Measurements from ENCODE around the gene KLHL33. TPM values are rescaled to one million over a fixed set of nuclear protein-coding genes. Genes with fewer than 3 reads are reported as not detected.

KLHL33 gene, protein sequence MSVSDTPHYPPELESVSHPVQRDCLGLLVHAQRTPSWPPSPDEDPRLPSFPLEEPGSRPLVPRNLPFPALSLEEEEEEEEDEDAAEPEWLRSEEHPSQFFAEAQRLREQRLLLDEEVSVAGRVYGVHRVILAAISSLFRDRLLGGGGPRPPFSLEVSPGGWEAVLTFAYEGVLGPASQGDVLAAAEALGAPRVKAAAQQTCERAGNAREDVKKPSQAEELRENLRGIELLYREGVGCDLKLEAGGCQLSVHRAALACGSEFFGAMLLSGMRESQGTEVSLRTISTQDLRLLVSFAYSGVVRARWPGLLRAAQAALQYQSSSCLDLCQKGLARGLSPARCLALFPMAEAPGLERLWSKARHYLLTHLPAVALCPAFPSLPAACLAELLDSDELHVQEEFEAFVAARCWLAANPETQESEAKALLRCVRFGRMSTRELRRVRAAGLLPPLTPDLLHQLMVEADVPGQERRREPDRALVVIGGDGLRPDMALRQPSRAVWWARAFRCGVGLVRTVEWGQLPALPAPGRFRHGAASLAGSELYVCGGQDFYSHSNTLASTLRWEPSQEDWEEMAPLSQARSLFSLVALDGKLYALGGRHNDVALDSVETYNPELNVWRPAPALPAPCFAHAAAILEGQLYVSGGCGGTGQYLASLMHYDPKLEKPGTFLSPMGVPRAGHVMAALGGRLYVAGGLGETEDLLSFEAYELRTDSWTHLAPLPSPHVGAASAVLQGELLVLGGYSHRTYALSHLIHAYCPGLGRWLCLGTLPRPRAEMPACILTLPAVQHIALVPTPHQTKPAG
- under 0.01 TPM in 2 replicates for total RNA-seq

DNA sequence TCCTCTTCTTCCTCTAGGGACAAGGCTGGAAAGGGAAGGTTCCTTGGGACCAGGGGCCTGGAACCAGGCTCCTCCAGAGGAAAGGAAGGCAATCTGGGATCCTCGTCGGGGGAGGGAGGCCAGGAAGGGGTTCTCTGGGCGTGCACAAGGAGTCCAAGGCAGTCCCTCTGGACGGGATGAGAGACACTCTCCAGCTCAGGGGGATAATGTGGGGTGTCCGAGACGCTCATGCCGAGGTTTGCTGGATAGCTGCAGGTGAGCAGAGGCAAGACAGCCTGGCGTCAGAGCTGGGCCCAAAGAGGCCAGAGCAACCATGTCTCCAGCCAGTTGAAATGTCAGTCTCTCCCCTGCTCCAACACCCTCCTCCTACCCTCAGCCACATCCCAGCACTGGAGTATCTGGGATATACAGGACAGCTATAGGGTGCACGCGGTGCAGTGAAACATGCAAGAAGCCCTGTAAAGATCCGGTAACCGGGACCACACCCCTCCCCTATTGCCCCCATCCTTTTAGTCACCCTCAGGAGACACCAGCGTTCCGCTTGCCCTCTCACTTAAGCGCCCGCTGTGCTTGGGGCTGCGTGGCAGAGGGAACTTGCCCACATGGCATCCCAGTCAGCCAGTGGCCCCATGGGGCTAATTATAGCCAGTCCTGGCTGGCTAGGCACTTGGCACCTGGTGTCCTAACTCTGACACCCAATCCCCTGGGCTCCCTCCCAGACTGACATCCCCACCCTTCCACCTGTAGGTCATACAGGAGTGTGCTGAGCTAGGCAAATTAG is at the start of gene KLHL33:
KLHL33 (minus strand) TSS at position 585 of the 781 bp plus-strand sequence; CDS start at position 230, 355 bp downstream.
- DNase-seq (ENCODE audit: low read depth in 2 of 2) = no peak

DNA sequence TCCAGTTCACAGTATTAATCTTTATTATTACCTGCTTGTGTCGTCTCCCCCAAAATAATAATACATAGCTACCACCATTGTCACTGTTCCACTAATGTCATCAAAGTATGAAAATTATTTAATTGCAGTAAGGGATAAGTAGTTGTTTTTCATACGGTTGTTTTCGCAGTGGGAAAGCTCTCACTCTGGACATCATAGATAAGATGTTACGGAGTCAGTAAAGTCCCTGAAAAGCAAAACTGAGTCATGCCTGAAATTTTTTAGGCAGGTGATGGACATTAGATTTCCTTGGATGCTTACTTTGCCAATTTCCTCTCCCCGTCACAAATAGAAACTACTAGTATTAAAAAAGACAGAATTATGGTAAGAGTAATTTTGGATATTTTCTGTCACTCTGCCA is 46.4 kb upstream of the KLHL33 start:
- DNase-seq (ENCODE audit: low read depth in 2 of 2) = no peak

DNA sequence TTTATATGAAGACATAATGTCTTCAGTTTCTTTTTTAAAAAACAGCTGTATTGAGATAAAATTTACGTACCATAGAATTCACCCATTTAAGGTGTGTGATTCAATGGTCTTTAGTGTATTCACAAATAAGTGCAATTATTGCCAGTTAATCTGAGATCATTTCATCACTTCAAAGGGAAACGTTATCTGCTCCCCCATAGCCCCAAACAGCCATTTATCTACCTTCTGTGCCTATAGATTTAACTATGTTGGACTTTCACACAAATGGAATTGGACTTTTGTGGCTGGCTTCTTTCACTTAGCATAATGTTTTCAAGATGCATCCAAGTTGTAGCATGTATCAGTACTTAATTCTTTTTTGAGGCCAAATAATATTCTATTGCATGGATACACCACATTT is 42.9 kb upstream of the KLHL33 start:
- DNase-seq (ENCODE audit: low read depth in 2 of 2) = no peak

DNA sequence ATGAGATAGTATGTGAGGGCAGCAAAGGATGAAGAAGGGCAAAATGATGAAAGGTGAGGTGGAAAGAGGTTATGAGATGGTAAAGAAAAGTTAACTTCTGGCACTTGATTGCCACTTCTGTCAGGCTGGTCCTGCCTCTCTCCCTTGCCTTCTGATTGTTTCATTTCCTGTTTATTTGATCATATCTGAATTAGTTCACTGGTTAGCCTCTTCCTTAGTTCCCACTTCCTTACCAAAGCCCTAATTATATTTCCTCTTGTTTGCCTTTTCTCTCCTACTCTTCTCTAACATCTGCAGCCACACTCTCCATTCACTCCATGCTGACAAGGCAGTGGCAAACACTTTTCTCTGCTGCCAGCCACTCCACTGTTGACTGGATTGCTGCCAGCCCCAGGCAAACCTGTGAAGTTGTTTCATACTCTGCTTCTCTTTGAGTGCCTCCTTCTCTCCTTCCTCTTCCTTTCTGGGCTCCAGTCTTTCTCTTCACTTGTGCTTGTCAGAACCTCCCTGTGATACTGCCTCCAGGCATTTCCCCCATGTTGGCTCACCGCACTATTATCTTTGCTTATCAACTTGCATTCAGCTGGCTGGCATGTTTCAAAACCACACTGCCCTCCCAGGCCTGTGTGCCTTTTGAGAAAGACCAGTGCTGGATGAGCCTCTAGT is 41.4 kb upstream of the KLHL33 start:
- DNase-seq (ENCODE audit: low read depth in 2 of 2) = peak; percentile 46 to 48

DNA sequence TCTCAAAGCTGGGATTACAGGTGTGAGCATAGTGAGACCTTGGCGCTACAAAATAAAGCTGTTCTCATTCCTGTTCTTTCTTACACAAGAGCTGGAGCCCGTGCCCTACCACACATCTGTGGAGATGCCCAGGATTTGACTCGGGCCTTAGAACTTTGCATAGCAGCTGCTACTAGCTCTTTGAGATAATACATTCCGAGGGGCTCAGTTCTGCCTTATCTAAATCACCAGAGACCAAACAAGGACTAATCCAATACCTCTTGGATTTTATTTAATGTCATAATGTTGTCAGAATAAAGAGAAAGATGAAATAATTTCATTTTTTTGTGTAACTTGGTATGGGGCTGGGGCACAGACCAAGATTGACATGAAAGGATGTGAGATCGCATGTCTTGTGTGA is 40.8 kb upstream of the KLHL33 start:
- no peak for DNase-seq (ENCODE audit: low read depth in 2 of 2)

DNA sequence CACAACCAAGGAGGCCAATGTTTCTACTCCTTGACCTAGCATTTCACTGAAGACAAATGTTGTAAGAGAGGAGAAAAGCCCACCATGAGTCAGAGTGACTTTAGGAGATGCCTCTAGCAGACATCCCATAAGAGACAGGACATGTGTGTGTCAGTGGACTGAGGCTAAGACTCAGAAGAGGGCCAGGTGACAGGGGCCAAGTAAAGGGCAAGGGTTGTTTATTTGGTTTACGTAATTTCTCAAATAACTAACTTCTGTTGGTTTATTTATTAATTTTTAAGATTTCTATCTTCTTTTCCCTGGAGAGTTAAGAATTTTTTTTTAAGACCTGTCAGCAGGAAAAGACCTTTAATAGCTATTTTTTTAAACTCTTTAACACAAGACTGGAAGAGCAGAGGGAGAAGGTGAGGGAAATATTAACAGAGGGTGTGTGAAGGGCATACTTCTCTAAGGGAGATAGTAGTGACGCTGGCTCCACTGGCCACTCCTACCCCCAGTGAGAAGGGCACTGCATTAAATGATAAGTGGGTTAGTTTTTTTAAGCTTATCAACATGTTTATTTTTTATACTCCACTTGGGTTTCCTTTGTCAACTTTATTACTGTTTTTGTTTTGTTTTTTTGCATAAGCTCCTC is 36.7 kb upstream of the KLHL33 start:
- DNase-seq (ENCODE audit: low read depth in 2 of 2) = no peak

DNA sequence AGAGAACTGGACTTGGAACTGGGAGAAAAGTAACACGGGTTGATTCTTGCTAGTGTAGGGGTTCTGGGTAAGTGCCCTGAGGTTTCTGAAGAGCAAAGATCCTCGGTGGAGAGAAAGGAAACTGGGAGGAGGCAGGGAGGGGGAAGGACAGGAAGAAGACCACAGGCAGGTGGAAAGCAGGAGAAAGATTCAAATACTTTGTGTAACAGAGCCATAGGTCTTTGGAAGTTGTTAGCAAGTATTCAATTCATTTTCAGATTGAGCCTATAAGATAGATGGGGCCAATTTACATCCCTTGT is 34.6 kb upstream of the KLHL33 start:
- no peak for DNase-seq (ENCODE audit: low read depth in 2 of 2)

DNA sequence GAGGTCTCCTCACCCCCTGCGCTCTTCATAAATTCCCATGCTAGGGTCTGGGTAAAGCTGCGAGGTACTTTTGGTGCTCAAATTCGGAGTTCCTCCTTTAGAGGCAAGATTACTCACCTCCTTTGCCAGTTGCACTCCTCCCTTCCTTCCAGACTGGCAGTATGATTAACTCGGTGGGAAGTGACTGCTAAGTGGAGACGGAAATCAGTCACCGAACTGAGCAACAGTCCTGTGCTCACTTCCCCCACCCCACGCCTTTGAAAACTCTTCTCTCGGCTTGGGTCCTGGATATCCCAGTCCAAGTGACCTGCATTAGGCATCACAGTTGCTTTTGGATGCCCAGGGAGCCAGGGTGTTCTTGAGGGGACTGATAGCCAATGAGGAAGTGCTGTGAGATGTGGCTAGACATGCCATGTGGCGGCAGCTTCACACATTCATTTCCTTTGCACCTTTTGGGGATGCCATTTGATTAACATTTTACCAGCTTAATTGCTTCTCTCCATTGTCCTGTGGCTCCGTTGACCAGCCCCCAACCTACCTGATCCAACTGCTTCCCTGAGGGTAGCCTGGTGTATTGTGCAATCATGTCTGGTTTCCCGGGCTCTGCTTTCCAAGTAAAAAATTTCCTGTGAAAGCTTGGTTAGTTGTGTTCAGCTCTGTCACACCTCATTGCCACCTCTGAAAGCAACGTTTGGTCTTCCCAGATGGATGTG is 34.1 kb upstream of the KLHL33 start:
- DNase-seq (ENCODE audit: low read depth in 2 of 2) = peak; percentile 30 to 92

DNA sequence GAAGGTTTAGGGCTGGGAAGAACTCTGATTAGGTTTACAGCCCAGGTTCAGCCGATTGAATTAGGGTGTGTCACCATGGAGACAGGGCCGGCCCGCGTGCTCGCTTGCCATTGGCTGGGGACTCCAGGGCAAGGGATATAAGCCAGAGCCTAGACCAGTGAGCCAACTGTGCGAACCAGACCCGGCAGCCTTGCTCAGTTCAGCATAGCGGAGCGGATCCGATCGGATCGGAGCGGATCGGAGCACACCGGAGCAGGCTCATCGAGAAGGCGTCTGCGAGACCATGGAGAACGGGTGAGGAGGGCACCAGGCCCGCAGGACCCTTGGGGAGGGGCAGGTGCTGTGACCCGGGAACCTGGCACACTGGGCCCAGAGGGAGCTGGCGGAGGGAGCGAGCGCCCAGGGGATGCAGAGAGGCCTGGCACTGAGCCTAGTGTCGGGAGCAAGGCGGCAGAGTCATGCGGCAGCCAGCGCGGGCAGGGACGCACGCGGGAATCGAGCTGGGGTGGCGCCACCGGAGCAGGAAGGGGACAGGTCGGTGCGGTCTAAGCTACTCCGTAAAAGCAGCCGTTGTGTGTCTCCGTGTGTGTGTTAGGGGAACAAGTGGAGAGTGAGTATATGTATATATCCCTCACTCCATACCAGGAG is 33.4 kb upstream of the KLHL33 start, which contains the start of gene PNP:
PNP (plus strand) TSS at position 165 of the 648 bp plus-strand sequence; CDS start at position 284, 119 bp downstream.
- DNase-seq (ENCODE audit: low read depth in 2 of 2) = peak; percentile 93 to 95

DNA sequence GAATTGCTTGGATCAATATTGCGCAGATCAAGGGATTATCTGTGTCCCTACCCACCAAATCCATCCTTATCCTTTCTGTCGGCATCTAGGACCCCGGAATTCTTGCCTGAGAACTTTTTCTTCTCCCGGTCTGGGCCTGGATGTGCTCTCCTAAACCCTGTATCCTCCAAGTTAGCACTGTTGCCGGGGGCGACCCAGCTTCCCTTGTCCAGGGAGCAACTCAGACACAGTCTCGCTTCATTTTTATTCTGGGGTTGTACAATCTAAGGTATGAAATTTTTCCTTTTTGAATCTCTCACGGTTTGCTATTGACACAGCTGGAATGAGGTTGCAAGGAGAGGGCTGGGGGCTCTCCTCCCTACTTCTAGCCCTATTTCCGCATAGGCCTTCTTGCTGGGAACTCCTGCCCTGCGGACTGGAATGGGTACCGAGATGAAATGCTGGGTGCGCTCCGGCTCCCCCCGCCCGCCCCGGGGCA is 32.8 kb upstream of the KLHL33 start:
- peak; percentile 13 to 20 for DNase-seq (ENCODE audit: low read depth in 2 of 2)

DNA sequence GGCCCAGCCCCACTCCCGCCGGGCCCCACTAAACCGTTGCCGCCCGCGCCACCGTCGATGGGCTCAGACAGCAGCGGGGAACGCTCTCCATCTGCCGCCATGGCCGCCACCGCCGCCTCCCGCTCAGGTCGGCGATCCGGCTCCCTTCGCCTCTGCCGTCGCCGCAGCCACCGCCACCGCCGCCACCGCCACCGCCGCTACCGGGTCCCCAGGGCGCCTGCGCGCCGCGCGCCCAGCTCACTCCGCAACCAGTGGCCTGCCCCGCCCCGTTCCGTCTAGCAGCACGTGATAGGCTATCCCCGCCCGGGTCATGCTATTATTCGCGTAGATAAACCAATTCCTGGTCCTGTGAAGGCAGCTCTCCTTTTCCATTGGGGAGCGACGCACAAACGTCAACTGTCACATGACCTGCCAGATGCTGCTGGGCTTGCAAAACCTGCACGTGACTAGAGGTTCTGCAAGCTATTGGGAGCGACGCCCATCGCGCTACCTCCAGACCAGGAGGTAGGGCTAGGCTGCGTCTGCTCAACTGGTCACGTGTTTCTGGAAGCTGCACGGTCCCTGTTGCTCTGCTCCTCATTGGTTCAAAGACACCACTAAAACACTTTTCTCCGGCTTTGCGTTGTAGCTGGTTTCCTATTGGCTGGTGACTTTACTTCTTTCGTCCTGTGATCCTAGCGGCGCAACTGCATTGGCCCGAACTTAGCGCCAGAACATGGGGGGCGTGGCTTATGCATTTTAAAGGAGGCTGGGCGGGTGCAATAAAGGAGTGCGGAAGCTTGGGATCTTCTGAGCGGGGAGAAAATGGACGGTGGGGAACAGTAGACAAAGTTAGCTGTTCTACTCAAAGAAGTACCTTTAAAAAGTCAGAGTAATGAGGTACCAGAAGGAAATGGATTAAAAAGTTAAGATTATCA is 25.5 kb upstream of the KLHL33 start, which contains the start of gene PIP4P1:
PIP4P1 (minus strand) TSS at position 210 of the 917 bp plus-strand sequence; CDS start at position 101, 109 bp downstream.
- DNase-seq (ENCODE audit: low read depth in 2 of 2) = peak; percentile 100

DNA sequence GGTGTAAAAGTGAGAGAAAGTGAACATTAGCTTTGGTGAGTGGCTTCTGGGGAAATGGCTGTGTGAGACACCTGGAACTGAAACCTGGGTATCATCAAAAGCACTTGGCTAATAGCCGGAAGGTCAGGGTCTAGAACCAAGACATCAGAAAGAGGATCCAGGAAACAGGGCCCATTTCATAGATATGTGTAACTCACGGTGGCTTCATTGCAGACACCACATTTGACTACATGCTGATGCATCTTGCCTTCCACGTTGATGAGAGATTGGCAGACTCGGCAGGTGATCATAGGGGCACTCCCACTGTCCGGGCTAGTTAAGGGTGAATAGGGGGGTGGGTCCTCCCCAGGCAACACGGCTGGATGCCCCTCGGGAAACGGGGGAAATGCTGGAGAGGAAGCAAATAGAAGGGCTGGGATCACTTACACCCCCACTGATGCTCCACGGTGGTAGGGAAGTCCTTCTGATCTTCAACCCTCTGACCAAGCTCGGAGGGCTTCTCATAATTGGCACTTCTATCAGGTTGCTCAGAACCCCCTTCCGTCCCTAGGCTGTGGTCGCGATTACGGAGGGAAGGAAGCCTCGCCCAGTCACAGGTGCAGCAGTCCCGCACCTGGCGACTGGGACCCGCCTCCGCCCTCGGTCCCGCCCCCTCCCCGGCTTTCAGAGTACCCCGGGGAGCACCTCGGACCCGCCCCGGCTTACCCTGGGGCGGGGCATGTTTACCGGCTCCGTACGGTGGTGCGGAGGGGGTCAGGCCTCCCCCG is 24.7 kb upstream of the KLHL33 start:
- peak in 1 of 2 donors; percentile 14 for DNase-seq (ENCODE audit: low read depth in 2 of 2)

DNA sequence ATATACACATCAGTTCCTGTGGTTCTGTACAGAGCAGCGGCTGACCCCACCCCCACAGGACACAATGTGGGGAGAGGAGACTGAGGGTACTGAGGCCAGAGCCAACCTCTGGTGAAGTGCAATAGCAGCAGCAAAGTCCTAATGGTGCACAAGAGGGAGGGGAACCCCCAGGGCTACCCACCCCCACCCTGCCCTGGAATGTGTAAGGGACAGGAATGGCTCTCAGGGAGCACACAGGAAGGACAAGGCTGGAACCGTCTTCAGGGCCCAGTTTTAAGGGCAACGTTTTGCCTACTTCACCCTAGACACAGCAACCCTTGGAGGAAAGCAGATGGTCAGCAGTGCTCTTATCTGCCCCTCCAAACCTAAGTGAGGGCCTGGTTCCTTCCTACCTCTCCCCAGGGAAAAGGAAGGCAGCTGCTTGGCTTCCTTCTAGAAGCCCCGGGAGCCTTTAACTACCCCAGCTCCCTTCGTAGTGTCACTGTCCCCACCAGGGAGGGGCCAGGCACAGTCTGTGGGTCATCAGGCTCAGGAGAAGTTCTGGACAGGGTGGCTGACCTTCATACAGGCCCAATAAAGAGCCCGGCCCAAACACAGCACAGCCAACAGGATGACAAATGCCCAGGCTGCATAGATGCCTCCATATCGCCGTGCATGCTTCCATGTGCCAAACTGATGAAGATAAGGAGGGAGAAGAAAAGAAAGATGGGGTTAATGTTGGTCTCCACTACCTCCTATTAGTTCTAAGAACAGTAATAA is 22.2 kb upstream of the KLHL33 start:
- no peak for DNase-seq (ENCODE audit: low read depth in 2 of 2)

DNA sequence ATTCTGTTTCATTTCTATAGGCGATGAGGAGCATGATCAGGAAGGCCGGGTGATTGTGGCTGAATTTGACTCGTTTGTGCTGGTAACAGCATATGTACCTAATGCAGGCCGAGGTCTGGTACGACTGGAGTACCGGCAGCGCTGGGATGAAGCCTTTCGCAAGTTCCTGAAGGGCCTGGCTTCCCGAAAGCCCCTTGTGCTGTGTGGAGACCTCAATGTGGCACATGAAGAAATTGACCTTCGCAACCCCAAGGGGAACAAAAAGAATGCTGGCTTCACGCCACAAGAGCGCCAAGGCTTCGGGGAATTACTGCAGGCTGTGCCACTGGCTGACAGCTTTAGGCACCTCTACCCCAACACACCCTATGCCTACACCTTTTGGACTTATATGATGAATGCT is 21.0 kb upstream of the KLHL33 start:
- no peak for DNase-seq (ENCODE audit: low read depth in 2 of 2)

DNA sequence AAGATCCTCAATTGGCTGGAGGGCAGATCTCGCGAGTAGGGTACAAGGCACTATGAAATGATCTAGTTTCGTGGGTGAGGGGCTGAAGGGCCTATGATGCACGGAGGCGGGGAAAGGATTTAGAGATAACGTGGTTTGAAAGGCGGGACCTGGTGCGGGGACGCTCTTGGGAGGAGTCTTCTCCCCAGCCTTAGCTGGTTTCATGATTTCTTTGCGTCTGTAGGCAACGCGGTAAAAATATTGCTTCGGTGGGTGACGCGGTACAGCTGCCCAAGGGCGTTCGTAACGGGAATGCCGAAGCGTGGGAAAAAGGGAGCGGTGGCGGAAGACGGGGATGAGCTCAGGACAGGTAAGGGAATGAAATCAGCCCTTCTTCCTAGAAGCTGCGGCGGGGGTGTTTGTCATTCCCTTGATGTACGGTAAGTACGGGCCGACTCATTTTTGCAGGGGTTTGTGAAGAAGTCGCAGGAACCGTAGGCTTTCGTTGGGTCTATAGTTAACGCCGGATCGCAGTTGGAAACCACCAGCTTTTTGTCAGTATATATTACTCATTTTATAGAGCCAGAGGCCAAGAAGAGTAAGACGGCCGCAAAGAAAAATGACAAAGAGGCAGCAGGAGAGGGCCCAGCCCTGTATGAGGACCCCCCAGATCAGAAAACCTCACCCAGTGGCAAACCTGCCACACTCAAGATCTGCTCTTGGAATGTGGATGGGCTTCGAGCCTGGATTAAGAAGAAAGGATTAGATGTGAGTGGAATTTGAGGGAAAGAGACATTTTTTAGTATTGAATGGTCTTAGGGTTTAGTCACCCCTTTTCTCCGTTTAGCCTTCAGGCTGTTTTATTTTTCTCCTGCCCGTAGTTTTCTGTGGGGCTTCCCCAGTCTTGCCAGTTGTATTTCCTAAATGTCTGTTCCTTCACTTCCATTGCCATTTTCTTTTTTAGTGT is 19.7 kb upstream of the KLHL33 start:
- peak in 1 of 2 donors; percentile 93 for DNase-seq (ENCODE audit: low read depth in 2 of 2)
